ENCODE results near the gene THRB.

THRB gene

DNA sequence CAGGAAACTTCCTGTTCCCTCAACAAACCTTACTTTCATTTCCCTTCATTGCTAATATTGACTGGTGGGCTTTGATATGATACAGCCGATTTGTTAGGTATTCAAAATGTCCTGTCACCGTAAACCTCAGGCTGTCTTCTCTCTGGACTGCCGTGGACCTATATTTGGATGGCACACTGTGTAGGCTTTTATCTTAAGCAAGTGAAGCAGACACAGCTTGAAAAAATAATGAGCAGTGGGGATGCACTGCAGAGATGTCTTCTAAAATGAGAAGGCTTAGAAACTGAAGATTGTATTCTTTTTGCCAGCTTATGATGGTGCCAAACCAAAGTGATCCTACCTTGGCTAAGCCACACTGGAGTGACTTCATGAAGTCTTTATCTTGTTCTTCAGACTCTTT, 283.3 kb downstream of the THRB start:
- H3K9me3 ChIP-seq (ENCODE audit: control insufficient read depth, insufficient read depth, low read length), result no peaks in the 10 kb centered on the region
- H3K9ac ChIP-seq (ENCODE audit: low read depth, low read length), result no peak overlapping the region
- H3K36me3 ChIP-seq (ENCODE audit: insufficient read depth, low read length), result no peaks in the 10 kb centered on the region
- H3K4me1 ChIP-seq (ENCODE audit: insufficient read depth, low read length), result no peaks in the 10 kb centered on the region

- H3K4me1 ChIP-seq (ENCODE audit: insufficient read depth, low read length), result no peaks in the 10 kb centered on the region
- H3K9ac ChIP-seq (ENCODE audit: low read depth, low read length), result no peak overlapping the region
- H3K9me3 ChIP-seq (ENCODE audit: control insufficient read depth, insufficient read depth, low read length), result no peaks in the 10 kb centered on the region
- H3K36me3 ChIP-seq (ENCODE audit: insufficient read depth, low read length), result no peaks in the 10 kb centered on the region
Observed at GRCh38 chr3:24202071-24202470, 292.6 kb downstream of the THRB start.

GRCh38 chr3:24201301-24201700, 293.3 kb downstream of the THRB start:
- Histone ChIP-seq H3K36me3 (ENCODE audit: insufficient read depth, low read length) (no peaks in the 10 kb centered on the region), H3K9me3 (ENCODE audit: control insufficient read depth, insufficient read depth, low read length) (no peaks in the 10 kb centered on the region), H3K9ac (ENCODE audit: low read depth, low read length) (no peak overlapping the region), H3K4me1 (ENCODE audit: insufficient read depth, low read length) (no peaks in the 10 kb centered on the region)

- Histone ChIP-seq H3K9me3 (ENCODE audit: control insufficient read depth, insufficient read depth, low read length) (no peaks in the 10 kb centered on the region), H3K4me1 (ENCODE audit: insufficient read depth, low read length) (no peaks in the 10 kb centered on the region), H3K9ac (ENCODE audit: low read depth, low read length) (no peak overlapping the region), H3K36me3 (ENCODE audit: insufficient read depth, low read length) (no peaks in the 10 kb centered on the region)
Observed at GRCh38 chr3:24199775-24200247, 294.8 kb downstream of the THRB start.

- no peaks in the 10 kb centered on the region for H3K9me3 ChIP-seq (ENCODE audit: control insufficient read depth, insufficient read depth, low read length)
- H3K36me3 ChIP-seq (ENCODE audit: insufficient read depth, low read length), result no peaks in the 10 kb centered on the region
Observed at GRCh38 chr3:24199300-24199699, 295.4 kb downstream of the THRB start.

DNA sequence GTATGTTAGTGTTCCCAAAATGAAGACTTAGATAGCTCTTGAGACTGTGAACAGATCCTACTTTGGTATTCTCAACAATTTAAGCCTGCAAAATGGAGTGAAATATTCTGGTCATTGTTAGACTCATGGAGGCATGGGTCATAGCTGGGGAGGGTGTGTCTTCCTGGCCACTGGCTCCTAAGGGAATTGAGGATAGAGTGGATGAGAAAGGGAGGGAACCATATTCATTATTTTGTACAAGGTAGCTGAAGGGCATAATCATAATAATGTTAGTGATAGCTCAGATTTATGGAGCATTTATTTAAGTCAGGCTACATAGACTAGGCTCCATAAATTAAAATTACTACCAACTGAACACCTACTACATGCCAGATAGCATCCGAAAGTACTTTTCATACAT, 295.9 kb downstream of the THRB start:
- no peaks in the 10 kb centered on the region for H3K36me3 ChIP-seq (ENCODE audit: insufficient read depth, low read length)
- no peaks in the 10 kb centered on the region for H3K9me3 ChIP-seq (ENCODE audit: control insufficient read depth, insufficient read depth, low read length)
- no peaks in the 10 kb centered on the region for H3K4me1 ChIP-seq (ENCODE audit: insufficient read depth, low read length)
- no peak overlapping the region for H3K9ac ChIP-seq (ENCODE audit: low read depth, low read length)

More at GRCh38 chr3:24199300-24199699, 295.4 kb downstream of the THRB start:
- no peak overlapping the region for H3K9ac ChIP-seq (ENCODE audit: low read depth, low read length)
- H3K4me1 ChIP-seq (ENCODE audit: insufficient read depth, low read length), result no peaks in the 10 kb centered on the region

GRCh38 chr3:24197809-24198208, 296.8 kb downstream of the THRB start:
- Histone ChIP-seq H3K36me3 (ENCODE audit: insufficient read depth, low read length) (no peaks in the 10 kb centered on the region), H3K9ac (ENCODE audit: low read depth, low read length) (no peak overlapping the region), H3K4me1 (ENCODE audit: insufficient read depth, low read length) (no peaks in the 10 kb centered on the region), H3K9me3 (ENCODE audit: control insufficient read depth, insufficient read depth, low read length) (no peaks in the 10 kb centered on the region)

- Histone ChIP-seq H3K9ac (ENCODE audit: low read depth, low read length) (no peak overlapping the region), H3K4me1 (ENCODE audit: insufficient read depth, low read length) (no peaks in the 10 kb centered on the region), H3K36me3 (ENCODE audit: insufficient read depth, low read length) (no peaks in the 10 kb centered on the region), H3K9me3 (ENCODE audit: control insufficient read depth, insufficient read depth, low read length) (no peaks in the 10 kb centered on the region)
Observed at GRCh38 chr3:24196526-24196925, 298.1 kb downstream of the THRB start.

GRCh38 chr3:24195504-24196230, 299.0 kb downstream of the THRB start:
- H3K9ac ChIP-seq (ENCODE audit: low read depth, low read length), result no peak overlapping the region
- no peaks in the 10 kb centered on the region for H3K9me3 ChIP-seq (ENCODE audit: control insufficient read depth, insufficient read depth, low read length)
- H3K36me3 ChIP-seq (ENCODE audit: insufficient read depth, low read length), result no peaks in the 10 kb centered on the region
- H3K4me1 ChIP-seq (ENCODE audit: insufficient read depth, low read length), result no peaks in the 10 kb centered on the region

DNA sequence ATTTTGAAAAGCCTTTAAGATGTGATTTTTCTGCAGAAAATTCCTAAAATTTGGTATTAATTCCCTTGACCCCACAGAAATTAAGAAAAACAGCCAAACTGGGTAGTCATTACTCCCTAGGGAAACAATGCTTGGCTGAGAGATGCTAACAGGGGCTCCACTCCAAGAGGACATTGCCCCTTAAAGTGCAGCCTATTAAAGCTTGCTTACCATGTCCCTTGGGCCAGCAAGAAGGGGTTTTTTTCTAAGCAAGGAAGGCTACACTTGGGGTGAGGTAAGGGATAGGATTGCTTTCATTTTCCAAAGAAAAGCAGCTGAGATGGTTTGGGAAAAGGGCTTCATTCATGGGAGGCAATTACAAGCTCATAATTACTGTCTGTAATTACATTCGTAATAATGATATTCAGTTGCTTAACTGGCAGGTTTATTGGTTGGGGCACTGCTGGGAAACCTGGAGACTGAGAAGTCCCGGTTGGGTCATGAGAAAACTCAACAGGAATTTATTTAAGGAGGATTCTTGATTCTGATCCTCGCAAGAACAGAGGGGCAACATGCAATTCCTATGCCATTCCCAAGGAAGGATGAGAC, 302.1 kb downstream of the THRB start:
- Histone ChIP-seq H3K36me3 (ENCODE audit: insufficient read depth, low read length) (no peaks in the 10 kb centered on the region), H3K9me3 (ENCODE audit: control insufficient read depth, insufficient read depth, low read length) (no peaks in the 10 kb centered on the region), H3K9ac (ENCODE audit: low read depth, low read length) (no peak overlapping the region), H3K4me1 (ENCODE audit: insufficient read depth, low read length) (no peaks in the 10 kb centered on the region)

GRCh38 chr3:24191801-24192403, 302.7 kb downstream of the THRB start:
- Histone ChIP-seq H3K36me3 (ENCODE audit: insufficient read depth, low read length) (no peaks in the 10 kb centered on the region), H3K9ac (ENCODE audit: low read depth, low read length) (no peak overlapping the region), H3K9me3 (ENCODE audit: control insufficient read depth, insufficient read depth, low read length) (no peaks in the 10 kb centered on the region), H3K4me1 (ENCODE audit: insufficient read depth, low read length) (no peaks in the 10 kb centered on the region)

- Histone ChIP-seq H3K36me3 (ENCODE audit: insufficient read depth, low read length) (no peaks in the 10 kb centered on the region), H3K9ac (ENCODE audit: low read depth, low read length) (no peak overlapping the region), H3K4me1 (ENCODE audit: insufficient read depth, low read length) (no peaks in the 10 kb centered on the region), H3K9me3 (ENCODE audit: control insufficient read depth, insufficient read depth, low read length) (no peaks in the 10 kb centered on the region)
Observed at GRCh38 chr3:24190256-24190655, 304.4 kb downstream of the THRB start.

- no peaks in the 10 kb centered on the region for H3K36me3 ChIP-seq (ENCODE audit: insufficient read depth, low read length)
- H3K9me3 ChIP-seq (ENCODE audit: control insufficient read depth, insufficient read depth, low read length), result no peaks in the 10 kb centered on the region
- H3K9ac ChIP-seq (ENCODE audit: low read depth, low read length), result no peak overlapping the region
Observed at GRCh38 chr3:24185738-24186384, 308.8 kb downstream of the THRB start.

GRCh38 chr3:24184528-24185176, 310.0 kb downstream of the THRB start:
- H3K4me1 ChIP-seq (ENCODE audit: insufficient read depth, low read length), result no peaks in the 10 kb centered on the region
- no peaks in the 10 kb centered on the region for H3K36me3 ChIP-seq (ENCODE audit: insufficient read depth, low read length)
- no peak overlapping the region for H3K9ac ChIP-seq (ENCODE audit: low read depth, low read length)
- H3K9me3 ChIP-seq (ENCODE audit: control insufficient read depth, insufficient read depth, low read length), result no peaks in the 10 kb centered on the region

More at GRCh38 chr3:24185738-24186384, 308.8 kb downstream of the THRB start:
- H3K4me1 ChIP-seq (ENCODE audit: insufficient read depth, low read length), result no peaks in the 10 kb centered on the region
